Hepatocyte (in vitro differentiated cells): ENCODE data around the gene POTEF.
"Not testable (repeated sequence)": the region's sequence is repeated elsewhere in the genome, so short reads cannot be mapped to it uniquely, and the experiment has no call there.

Source experiments
- CTCF ChIP-seq: fragments of 200-600 bp; sonication (generic); IDR thresholded peaks from 2 replicates; pipeline ENCODE4 v1.5.1; 2016; ENCODE audit warnings: antibody characterized with exemption, mild to moderate bottlenecking; ENCODE audit not compliant: poor library complexity
- EZH2 ChIP-seq: fragments of 200-600 bp; sonication (generic); IDR thresholded peaks from 2 replicates; pipeline ENCODE4 v1.6.1; 2016; ENCODE audit warnings: antibody characterized with exemption, mild to moderate bottlenecking, borderline replicate concordance
- EZH2phosphoT487 ChIP-seq: fragments of 200-600 bp; sonication (generic); IDR thresholded peaks from one replicate; pipeline ENCODE4 v1.6.1; 2018; ENCODE audit warnings: antibody characterized with exemption, mild to moderate bottlenecking, low read depth, moderate library complexity; ENCODE audit not compliant: unreplicated experiment, severe bottlenecking

GRCh38 chr2:130059982-130060381, 69.0 kb downstream of the POTEF start:
- not testable (repeated sequence) for TF ChIP-seq CTCF, EZH2, EZH2phosphoT487
